Coronary artery (tissue), 2 donors: ENCODE measurements around the gene TENM3.

Source experiments
- DNase-seq: peaks from one replicate; pipeline ENCODE4 v3.0.0-alpha.2; 2017; ENCODE audit warnings: low spot score
- H3K27ac ChIP-seq, 2 donors: fragments of 200-600 bp; sonication (generic); one replicate each; pipeline ENCODE4 v1.5.1; 2016 to 2019
- H3K4me3 ChIP-seq: fragments of 200-600 bp; sonication (generic); 2 replicates; pipeline ENCODE4 v1.5.1; 2016; ENCODE audit warnings: mild to moderate bottlenecking, moderate library complexity
- CTCF ChIP-seq: fragments of 200-600 bp; sonication (generic); IDR thresholded peaks from one replicate; pipeline ENCODE4 v1.5.1; 2019; ENCODE audit warnings: antibody characterized with exemption

TENM3 gene

GRCh38 chr4:182449930-182450439 is 206.8 kb downstream of the TENM3 start:
- DNase-seq: no peak
- Histone ChIP-seq H3K4me3 (peak overlapping the region; percentile 90), H3K27ac (no peak overlapping the region)
- TF ChIP-seq CTCF: no peak

GRCh38 chr4:182451441-182451840 is 208.2 kb downstream of the TENM3 start:
- no peak for DNase-seq
- TF ChIP-seq CTCF: no peak
- Histone ChIP-seq H3K4me3 (no peak overlapping the region), H3K27ac (no peak overlapping the region)

GRCh38 chr4:182453830-182454229 is 210.6 kb downstream of the TENM3 start:
- TF ChIP-seq CTCF: no peak
- H3K27ac ChIP-seq: no peak overlapping the region
- DNase-seq: no peak
- H3K4me3 ChIP-seq: no peak overlapping the region

GRCh38 chr4:182454440-182455013 is 211.3 kb downstream of the TENM3 start:
- no peak for DNase-seq
- Histone ChIP-seq H3K4me3 (no peak overlapping the region), H3K27ac (no peak overlapping the region)
- no peak for TF ChIP-seq CTCF

GRCh38 chr4:182465114-182465513 is 221.9 kb downstream of the TENM3 start:
- no peak for TF ChIP-seq CTCF
- no peak for DNase-seq
- H3K4me3 ChIP-seq: no peak overlapping the region

GRCh38 chr4:182465979-182466378 is 222.8 kb downstream of the TENM3 start:
- H3K27ac ChIP-seq: no peak overlapping the region
- no peak overlapping the region for H3K4me3 ChIP-seq
- no peak for DNase-seq
- no peak for TF ChIP-seq CTCF

More at GRCh38 chr4:182465114-182465513, 221.9 kb downstream of the TENM3 start:
- no peak overlapping the region for H3K27ac ChIP-seq

- DNase-seq: no peak
- H3K27ac ChIP-seq: no peak overlapping the region
- TF ChIP-seq CTCF: no peak
- no peak overlapping the region for H3K4me3 ChIP-seq
Observed at GRCh38 chr4:182470215-182470614, 227.0 kb downstream of the TENM3 start.
